HCT116 (cell line): ENCODE results near the gene CFAP47. TPM values are rescaled to one million over a fixed set of nuclear protein-coding genes. Genes with fewer than 3 reads are reported as not detected.
"Not testable (repeated sequence)": the region's sequence is repeated elsewhere in the genome, so short reads cannot be mapped to it uniquely, and the experiment has no call there.

Source experiments
- ATAC-seq: fragments of 200-7000 bp; cut with Tn5 transposase; 2 replicates; pipeline ENCODE4 v1.9.1; 2020; ENCODE audit warnings: mild to moderate bottlenecking, moderate library complexity
- BruUV-seq: library from RNA; stranded (reverse); fragments of 400-500 nt; replicated peaks from 2 replicates; lab custom pipeline; 2021; lab: Mats Ljungman, UMichigan
- CTCF ChIA-PET: fragments of 300-600 bp; sonication (Branson Sonifier 250); formaldehyde crosslinking; loops from one replicate; lab custom pipeline; 2021; ENCODE audit warnings: antibody characterized with exemption; lab: Charles Lee
- POLR2A ChIA-PET: fragments of 300-600, 350-600 bp; sonication (Branson Sonifier 250); formaldehyde crosslinking; loops from one replicate; lab custom pipeline; 2021; ENCODE audit warnings: antibody characterized with exemption; lab: Charles Lee
- RAD21 ChIA-PET, 2 experiments: fragments of 300-600 bp; sonication (Branson Sonifier 250); formaldehyde crosslinking; loops; one replicate each; lab custom pipeline; 2023; ENCODE audit warnings: low total read pairs in 2 of 2; ENCODE audit not compliant: uncharacterized antibody in 2 of 2, unreplicated experiment in 2 of 2, low non-redundant PET in 1 of 2; lab: Charles Lee
- DNase-seq: peaks from one replicate; pipeline ENCODE4 v3.0.0-alpha.2; 2010; ENCODE audit warnings: low read depth, low spot score
- H2AFZ ChIP-seq: fragments of 200-600 bp; shearing (Covaris generic), sonication (generic); 2 replicates; pipeline ENCODE4 v1.6.1; 2017; ENCODE audit warnings: low read depth, mixed run types, mixed read lengths, antibody characterized with exemption, low read length; ENCODE audit not compliant: poor library complexity, severe bottlenecking
- H3K27ac ChIP-seq: 2 replicates; pipeline ENCODE4 v1.5.1; 2012; ENCODE audit warnings: low read depth, low read length
- H3K27me3 ChIP-seq: fragments of 200-600 bp; sonication (generic); 2 replicates; pipeline ENCODE4 v1.6.1; 2016; ENCODE audit warnings: mixed run types, low read length, mixed read lengths; ENCODE audit not compliant: insufficient read depth
- H3K36me3 ChIP-seq, 2 experiments: fragments of 200-500 bp in 1 of 2; fragments of 200-600 bp in 1 of 2; sonication (Bioruptor generic) in 1 of 2; sonication (generic) in 1 of 2; 2 replicates each; pipeline versions ENCODE4 v1.5.1 to v1.6.1; 2014 to 2016; ENCODE audit warnings: low read length in 2 of 2, inconsistent platforms in 1 of 2, mixed read lengths in 1 of 2, mixed run types in 1 of 2; ENCODE audit not compliant: insufficient read depth in 2 of 2, control insufficient read depth in 1 of 2
- H3K4me1 ChIP-seq, 2 experiments: fragments of 200-600 bp in 1 of 2; sonication (generic) in 1 of 2; 2 replicates each; pipeline versions ENCODE4 v1.5.1 to v1.6.1; 2012 to 2017; ENCODE audit warnings: low read length in 2 of 2, inconsistent platforms in 1 of 2, mild to moderate bottlenecking in 1 of 2, mixed read lengths in 1 of 2, mixed run types in 1 of 2, moderate library complexity in 1 of 2; ENCODE audit not compliant: insufficient read depth in 2 of 2, control insufficient read depth in 1 of 2
- H3K4me2 ChIP-seq: fragments of 200-600 bp; sonication (generic); 2 replicates; pipeline ENCODE4 v1.6.1; 2017; ENCODE audit warnings: mixed run types, low read length, mixed read lengths
- H3K4me3 ChIP-seq, 2 experiments: fragments of 200-600 bp in 1 of 2; sonication (generic) in 1 of 2; replicated peaks in 1 of 2; 2 replicates each; pipeline ENCODE4 v1.5.1; 2011 to 2016; ENCODE audit warnings: low read length in 2 of 2, control low read depth in 1 of 2, low read depth in 1 of 2, mild to moderate bottlenecking in 1 of 2, mixed read lengths in 1 of 2, mixed run types in 1 of 2
- H3K79me2 ChIP-seq: fragments of 200-600 bp; sonication (generic); 2 replicates; pipeline ENCODE4 v1.6.1; 2017; ENCODE audit warnings: mild to moderate bottlenecking, mixed run types, low read length, moderate library complexity, mixed read lengths; ENCODE audit not compliant: insufficient read depth
- H3K9ac ChIP-seq: fragments of 200-600 bp; sonication (generic); 2 replicates; pipeline ENCODE4 v1.6.1; 2016; ENCODE audit warnings: low read length, mixed read lengths
- H3K9me2 ChIP-seq: fragments of 200-600 bp; sonication (generic), shearing (Covaris generic); 2 replicates; pipeline ENCODE4 v1.6.1; 2017; ENCODE audit warnings: mixed run types, mild to moderate bottlenecking, moderate library complexity; ENCODE audit not compliant: insufficient read depth
- H3K9me3 ChIP-seq, 2 experiments: fragments of 200-500 bp in 1 of 2; fragments of 200-600 bp in 1 of 2; sonication (Bioruptor generic) in 1 of 2; sonication (generic) in 1 of 2; 2 replicates each; pipeline ENCODE4 v1.6.1; 2014 to 2017; ENCODE audit warnings: low read length in 2 of 2, mixed read lengths in 2 of 2, inconsistent platforms in 1 of 2, low read depth in 1 of 2, mild to moderate bottlenecking in 1 of 2, mixed run types in 1 of 2, moderate library complexity in 1 of 2; ENCODE audit not compliant: control insufficient read depth in 1 of 2, insufficient read depth in 1 of 2
- H4K20me1 ChIP-seq: fragments of 200-600 bp; sonication (generic), shearing (Covaris generic); 2 replicates; pipeline ENCODE4 v1.6.1; 2017; ENCODE audit warnings: mixed run types, mild to moderate bottlenecking, moderate library complexity; ENCODE audit not compliant: insufficient read depth
- CBX3 ChIP-seq: IDR thresholded peaks from 2 replicates; pipeline ENCODE4 v1.6.1; 2012; ENCODE audit warnings: low read depth
- ELF1 ChIP-seq: IDR thresholded peaks from 2 replicates; pipeline ENCODE4 v1.6.1; 2012; ENCODE audit warnings: low read depth, borderline replicate concordance
- EZH2 ChIP-seq: fragments of 200-600 bp; sonication (generic); IDR thresholded peaks from 2 replicates; pipeline ENCODE4 v1.6.1; 2017; ENCODE audit warnings: antibody characterized with exemption, mixed run types
- POLR2A ChIP-seq: IDR thresholded peaks from 2 replicates; pipeline ENCODE4 v1.7.0; 2011; ENCODE audit warnings: borderline replicate concordance; ENCODE audit not compliant: insufficient read depth, insufficient read length; ENCODE audit errors: extremely low read depth
- POLR2AphosphoS5 ChIP-seq: IDR thresholded peaks from 2 replicates; pipeline ENCODE4 v1.6.1; 2011; ENCODE audit warnings: mild to moderate bottlenecking, low read depth, low read length, moderate library complexity
- SP1 ChIP-seq: IDR thresholded peaks from 2 replicates; pipeline ENCODE4 v1.6.1; 2012; ENCODE audit warnings: low read depth
- SRF ChIP-seq: IDR thresholded peaks from 2 replicates; pipeline ENCODE4 v1.6.1; 2012; ENCODE audit warnings: low read depth
- TCF7L2 ChIP-seq: IDR thresholded peaks from 2 replicates; pipeline ENCODE4 v1.7.0; 2011; ENCODE audit warnings: borderline replicate concordance, inconsistent platforms; ENCODE audit not compliant: insufficient read depth, insufficient read length; ENCODE audit errors: extremely low read depth
- YY1 ChIP-seq: IDR thresholded peaks from 2 replicates; pipeline ENCODE4 v1.6.1; 2011; ENCODE audit warnings: low read length, low read depth, moderate library complexity, mild to moderate bottlenecking; ENCODE audit not compliant: insufficient replicate concordance; ENCODE audit errors: extremely low read depth
- ZNF274 ChIP-seq: fragments of 200-500 bp; sonication (Bioruptor generic); IDR thresholded peaks from 2 replicates; pipeline ENCODE4 v1.6.1; 2014; ENCODE audit warnings: mild to moderate bottlenecking, low read depth, low read length, inconsistent platforms
- intact Hi-C: fragments of 100-400 bp; cut with micrococcal nuclease; formaldehyde crosslinking; loops from 2 replicates; pipeline ENCODE4 v1.10.0; 2022
- total RNA-seq: library from RNA; stranded (reverse); gene quantifications from one replicate; pipeline ENCODE4 v1.2.1, GENCODE V29; 2021; ENCODE audit not compliant: unreplicated experiment
- TF ChIP-seq, protein P1 (sequence below), 3 experiments: fragments of 200-600 bp in 1 of 3; sonication (generic) in 1 of 3; IDR thresholded peaks in 2 of 3; conservative IDR thresholded peaks in 1 of 3; 2 replicates each; pipeline ENCODE4 v1.5.1; 2012 to 2017; ENCODE audit warnings: low read depth in 2 of 3, low read length in 2 of 3, antibody characterized with exemption in 1 of 3, borderline replicate concordance in 1 of 3, control low read depth in 1 of 3, mild to moderate bottlenecking in 1 of 3, mixed read lengths in 1 of 3, mixed run types in 1 of 3, moderate library complexity in 1 of 3; ENCODE audit not compliant: insufficient read depth in 1 of 3
- TF ChIP-seq, protein P2 (sequence below): IDR thresholded peaks from 2 replicates; pipeline ENCODE4 v1.6.1; 2012; ENCODE audit warnings: low read depth
- TF ChIP-seq, protein P3 (sequence below): IDR thresholded peaks from 2 replicates; pipeline ENCODE4 v1.6.1; 2011; ENCODE audit warnings: mild to moderate bottlenecking, low read length, moderate library complexity; ENCODE audit not compliant: insufficient replicate concordance; ENCODE audit errors: extremely low read depth

CFAP47 gene
- total RNA-seq, 1 experiment from 2014 or later, result not detected

DNA sequence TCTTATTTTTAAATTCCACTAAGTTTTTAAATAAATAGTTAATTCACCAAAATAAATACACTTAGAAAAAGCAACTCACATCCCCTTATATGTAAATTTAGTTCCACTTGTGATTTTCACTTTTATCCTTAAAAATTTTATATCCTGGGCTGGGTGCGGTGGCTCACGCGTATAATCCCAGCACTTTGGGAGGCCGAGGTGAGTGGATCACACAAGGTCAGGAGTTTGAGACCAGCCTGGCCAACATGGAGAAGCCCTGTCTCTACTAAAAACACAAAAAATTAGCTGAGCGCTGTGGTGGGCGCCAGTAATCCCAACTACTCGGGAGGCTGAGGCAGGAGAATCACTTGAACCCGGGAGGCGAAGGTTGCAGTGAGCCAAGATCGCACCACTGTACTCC lies 169.4 kb downstream of the CFAP47 start:
- H3K27me3 ChIP-seq, CTCF ChIA-PET, ATAC-seq, H4K20me1 ChIP-seq, H3K27ac ChIP-seq, intact Hi-C loops, H3K9me3 ChIP-seq, POLR2A ChIA-PET, H3K4me1 ChIP-seq, H3K9me2 ChIP-seq, H3K4me3 ChIP-seq, H2AFZ ChIP-seq, DNase-seq, H3K79me2 ChIP-seq, RAD21 ChIA-PET, BruUV-seq, H3K36me3 ChIP-seq, H3K4me2 ChIP-seq, H3K9ac ChIP-seq: not testable (repeated sequence)

DNA sequence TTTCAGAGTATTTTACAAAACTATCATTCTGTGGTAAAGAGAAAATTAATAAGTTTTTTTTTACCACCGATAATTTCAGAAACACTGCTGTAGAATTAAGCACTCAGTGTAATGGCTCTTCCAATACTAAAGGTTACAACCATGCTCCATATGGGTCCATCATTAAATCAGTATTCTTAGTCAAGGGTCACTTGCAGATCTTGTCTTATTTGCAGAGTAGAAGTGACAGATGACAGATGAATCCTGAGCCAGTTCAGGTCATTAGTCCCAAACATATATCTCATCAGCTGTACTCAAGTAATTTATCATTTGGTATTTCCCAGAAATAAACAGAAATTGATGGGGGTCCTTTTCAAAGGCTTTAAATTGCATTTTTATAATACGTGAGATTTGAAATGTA lies 182.9 kb downstream of the CFAP47 start:
- no peak overlapping the region for H3K4me2 ChIP-seq
- H3K9me3 ChIP-seq, result no peaks in the 10 kb centered on the region
- POLR2A ChIA-PET, result no interaction called here
- DNase-seq (no peak), ATAC-seq (no peak)
- H3K79me2 ChIP-seq, result no peaks in the 10 kb centered on the region
- H3K9ac ChIP-seq, result no peak overlapping the region
- no peaks in the 10 kb centered on the region for H3K9me2 ChIP-seq
- no peak overlapping the region for H3K27ac ChIP-seq
- no TSS peak for BruUV-seq
- H3K36me3 ChIP-seq, result no peaks in the 10 kb centered on the region
- no peaks in the 10 kb centered on the region for H3K4me1 ChIP-seq
- RAD21 ChIA-PET, result no interaction called here
- no peak overlapping the region for H2AFZ ChIP-seq
- intact Hi-C loops, result no loop called here
- H3K4me3 ChIP-seq, result no peak overlapping the region
- no peaks in the 10 kb centered on the region for H3K27me3 ChIP-seq
- CTCF ChIA-PET, result no interaction called here
- no peaks in the 10 kb centered on the region for H4K20me1 ChIP-seq
- TF ChIP-seq, protein P1, sequence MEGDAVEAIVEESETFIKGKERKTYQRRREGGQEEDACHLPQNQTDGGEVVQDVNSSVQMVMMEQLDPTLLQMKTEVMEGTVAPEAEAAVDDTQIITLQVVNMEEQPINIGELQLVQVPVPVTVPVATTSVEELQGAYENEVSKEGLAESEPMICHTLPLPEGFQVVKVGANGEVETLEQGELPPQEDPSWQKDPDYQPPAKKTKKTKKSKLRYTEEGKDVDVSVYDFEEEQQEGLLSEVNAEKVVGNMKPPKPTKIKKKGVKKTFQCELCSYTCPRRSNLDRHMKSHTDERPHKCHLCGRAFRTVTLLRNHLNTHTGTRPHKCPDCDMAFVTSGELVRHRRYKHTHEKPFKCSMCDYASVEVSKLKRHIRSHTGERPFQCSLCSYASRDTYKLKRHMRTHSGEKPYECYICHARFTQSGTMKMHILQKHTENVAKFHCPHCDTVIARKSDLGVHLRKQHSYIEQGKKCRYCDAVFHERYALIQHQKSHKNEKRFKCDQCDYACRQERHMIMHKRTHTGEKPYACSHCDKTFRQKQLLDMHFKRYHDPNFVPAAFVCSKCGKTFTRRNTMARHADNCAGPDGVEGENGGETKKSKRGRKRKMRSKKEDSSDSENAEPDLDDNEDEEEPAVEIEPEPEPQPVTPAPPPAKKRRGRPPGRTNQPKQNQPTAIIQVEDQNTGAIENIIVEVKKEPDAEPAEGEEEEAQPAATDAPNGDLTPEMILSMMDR (IDR thresholded peaks at IDR 0.05 in 2 of 3, conservative IDR thresholded peaks at IDR 0.05 in 1 of 3; ENCODE audit: borderline replicate concordance in 1 of 3, insufficient read depth in 1 of 3, low read depth in 2 of 3, low read length in 2 of 3), result no peak
- TF ChIP-seq YY1, result no peak
- no peak for TF ChIP-seq TCF7L2
- no peak for TF ChIP-seq POLR2AphosphoS5
- TF ChIP-seq, protein P2, sequence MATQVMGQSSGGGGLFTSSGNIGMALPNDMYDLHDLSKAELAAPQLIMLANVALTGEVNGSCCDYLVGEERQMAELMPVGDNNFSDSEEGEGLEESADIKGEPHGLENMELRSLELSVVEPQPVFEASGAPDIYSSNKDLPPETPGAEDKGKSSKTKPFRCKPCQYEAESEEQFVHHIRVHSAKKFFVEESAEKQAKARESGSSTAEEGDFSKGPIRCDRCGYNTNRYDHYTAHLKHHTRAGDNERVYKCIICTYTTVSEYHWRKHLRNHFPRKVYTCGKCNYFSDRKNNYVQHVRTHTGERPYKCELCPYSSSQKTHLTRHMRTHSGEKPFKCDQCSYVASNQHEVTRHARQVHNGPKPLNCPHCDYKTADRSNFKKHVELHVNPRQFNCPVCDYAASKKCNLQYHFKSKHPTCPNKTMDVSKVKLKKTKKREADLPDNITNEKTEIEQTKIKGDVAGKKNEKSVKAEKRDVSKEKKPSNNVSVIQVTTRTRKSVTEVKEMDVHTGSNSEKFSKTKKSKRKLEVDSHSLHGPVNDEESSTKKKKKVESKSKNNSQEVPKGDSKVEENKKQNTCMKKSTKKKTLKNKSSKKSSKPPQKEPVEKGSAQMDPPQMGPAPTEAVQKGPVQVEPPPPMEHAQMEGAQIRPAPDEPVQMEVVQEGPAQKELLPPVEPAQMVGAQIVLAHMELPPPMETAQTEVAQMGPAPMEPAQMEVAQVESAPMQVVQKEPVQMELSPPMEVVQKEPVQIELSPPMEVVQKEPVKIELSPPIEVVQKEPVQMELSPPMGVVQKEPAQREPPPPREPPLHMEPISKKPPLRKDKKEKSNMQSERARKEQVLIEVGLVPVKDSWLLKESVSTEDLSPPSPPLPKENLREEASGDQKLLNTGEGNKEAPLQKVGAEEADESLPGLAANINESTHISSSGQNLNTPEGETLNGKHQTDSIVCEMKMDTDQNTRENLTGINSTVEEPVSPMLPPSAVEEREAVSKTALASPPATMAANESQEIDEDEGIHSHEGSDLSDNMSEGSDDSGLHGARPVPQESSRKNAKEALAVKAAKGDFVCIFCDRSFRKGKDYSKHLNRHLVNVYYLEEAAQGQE, result no peak
- TF ChIP-seq CBX3, result no peak
- TF ChIP-seq, protein P3, sequence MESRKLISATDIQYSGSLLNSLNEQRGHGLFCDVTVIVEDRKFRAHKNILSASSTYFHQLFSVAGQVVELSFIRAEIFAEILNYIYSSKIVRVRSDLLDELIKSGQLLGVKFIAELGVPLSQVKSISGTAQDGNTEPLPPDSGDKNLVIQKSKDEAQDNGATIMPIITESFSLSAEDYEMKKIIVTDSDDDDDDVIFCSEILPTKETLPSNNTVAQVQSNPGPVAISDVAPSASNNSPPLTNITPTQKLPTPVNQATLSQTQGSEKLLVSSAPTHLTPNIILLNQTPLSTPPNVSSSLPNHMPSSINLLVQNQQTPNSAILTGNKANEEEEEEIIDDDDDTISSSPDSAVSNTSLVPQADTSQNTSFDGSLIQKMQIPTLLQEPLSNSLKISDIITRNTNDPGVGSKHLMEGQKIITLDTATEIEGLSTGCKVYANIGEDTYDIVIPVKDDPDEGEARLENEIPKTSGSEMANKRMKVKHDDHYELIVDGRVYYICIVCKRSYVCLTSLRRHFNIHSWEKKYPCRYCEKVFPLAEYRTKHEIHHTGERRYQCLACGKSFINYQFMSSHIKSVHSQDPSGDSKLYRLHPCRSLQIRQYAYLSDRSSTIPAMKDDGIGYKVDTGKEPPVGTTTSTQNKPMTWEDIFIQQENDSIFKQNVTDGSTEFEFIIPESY, result no peak
- TF ChIP-seq EZH2, result no peak
- no peak for TF ChIP-seq ZNF274
- TF ChIP-seq SP1, result no peak
- TF ChIP-seq ELF1, result no peak
- no peak for TF ChIP-seq SRF
- no peak for TF ChIP-seq POLR2A
